BLaER1 treated with 17β-estradiol and CSF1 and Interleukin-3, amounts not matched to agents 10 nM and 100 nM (cell line): ENCODE data around the gene COX14.

Experiments used
- H3K27ac ChIP-seq, 11 experiments: shearing (Covaris generic); formaldehyde crosslinking; 2 replicates each; pipeline ENCODE4 v1.8.1; 2022
- H3K27me3 ChIP-seq, 11 experiments: shearing (Covaris generic); formaldehyde crosslinking; 2 replicates each; pipeline ENCODE4 v1.8.1; 2022
- H3K36me3 ChIP-seq, 11 experiments: shearing (Covaris generic); formaldehyde crosslinking; 2 replicates each; pipeline ENCODE4 v1.8.1; 2022
- H3K4me1 ChIP-seq, 10 experiments: shearing (Covaris generic); formaldehyde crosslinking; 2 replicates each; pipeline ENCODE4 v1.8.1; 2022
- H3K4me2 ChIP-seq, 11 experiments: shearing (Covaris generic); formaldehyde crosslinking; 2 replicates each; pipeline ENCODE4 v1.8.1; 2022
- H3K4me3 ChIP-seq, 10 experiments: shearing (Covaris generic); formaldehyde crosslinking; 2 replicates each; pipeline ENCODE4 v1.8.1; 2022
- H3K9ac ChIP-seq, 11 experiments: shearing (Covaris generic); formaldehyde crosslinking; 2 replicates each; pipeline ENCODE4 v1.8.1; 2022
- H3K9me3 ChIP-seq, 11 experiments: shearing (Covaris generic); formaldehyde crosslinking; replicated peaks in 1 of 11; 2 replicates each; pipeline ENCODE4 v1.8.1; 2022
- H4K20me1 ChIP-seq, 11 experiments: shearing (Covaris generic); formaldehyde crosslinking; 2 replicates each; pipeline ENCODE4 v1.8.1; 2022
- Cebpa-rat ChIP-seq, 11 experiments: shearing (Covaris generic); IDR thresholded peaks; 2 replicates each; pipeline ENCODE4 v1.8.1; 2022

Gene COX14

DNA sequence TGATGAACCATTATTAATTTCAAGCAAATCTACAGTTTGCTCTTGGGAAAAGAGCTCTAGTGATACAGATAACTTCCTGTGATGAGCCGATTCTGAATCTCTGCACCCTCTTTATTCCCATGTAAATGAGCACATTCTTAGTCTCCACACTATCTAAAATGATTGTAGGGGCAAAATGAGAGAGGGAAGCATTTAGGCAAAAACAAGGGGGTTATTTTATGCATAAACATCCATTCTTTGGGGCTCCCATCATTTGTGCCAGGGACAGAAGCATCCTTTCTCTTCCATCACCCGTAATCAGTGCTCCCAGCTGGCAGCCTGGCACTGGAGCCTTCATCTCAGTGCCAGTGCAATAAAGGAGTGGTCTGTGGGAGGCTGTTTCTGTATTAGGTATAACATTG is 9.9 kb upstream of the COX14 start:
- H3K4me1 ChIP-seq = peaks cover 14 to 29% (median 23%) of the 10 kb centered on the region in 10 experiments; a peak in 17 of 20 replicates
- peak overlapping the region in 2 of 11 experiments; percentile 24 to 43; a peak in 1 of 22 replicates for H3K4me2 ChIP-seq
- H3K9ac ChIP-seq = peak overlapping the region in 2 of 11 experiments; percentile 24 to 45; a peak in 2 of 22 replicates
- peaks cover 36 to 57% (median 50%) of the 10 kb centered on the region in 11 experiments for H3K36me3 ChIP-seq
- no peaks in the 10 kb centered on the region for H3K9me3 ChIP-seq
- no peak for TF ChIP-seq Cebpa-rat (IDR thresholded peaks at IDR 0.05)
- no peak overlapping the region for H3K4me3 ChIP-seq
- H3K27me3 ChIP-seq = no peaks in the 10 kb centered on the region
- no peak overlapping the region for H3K27ac ChIP-seq
- peaks cover 0 to 33% (median 0%) of the 10 kb centered on the region in 11 experiments; a peak in 10 of 22 replicates for H4K20me1 ChIP-seq

DNA sequence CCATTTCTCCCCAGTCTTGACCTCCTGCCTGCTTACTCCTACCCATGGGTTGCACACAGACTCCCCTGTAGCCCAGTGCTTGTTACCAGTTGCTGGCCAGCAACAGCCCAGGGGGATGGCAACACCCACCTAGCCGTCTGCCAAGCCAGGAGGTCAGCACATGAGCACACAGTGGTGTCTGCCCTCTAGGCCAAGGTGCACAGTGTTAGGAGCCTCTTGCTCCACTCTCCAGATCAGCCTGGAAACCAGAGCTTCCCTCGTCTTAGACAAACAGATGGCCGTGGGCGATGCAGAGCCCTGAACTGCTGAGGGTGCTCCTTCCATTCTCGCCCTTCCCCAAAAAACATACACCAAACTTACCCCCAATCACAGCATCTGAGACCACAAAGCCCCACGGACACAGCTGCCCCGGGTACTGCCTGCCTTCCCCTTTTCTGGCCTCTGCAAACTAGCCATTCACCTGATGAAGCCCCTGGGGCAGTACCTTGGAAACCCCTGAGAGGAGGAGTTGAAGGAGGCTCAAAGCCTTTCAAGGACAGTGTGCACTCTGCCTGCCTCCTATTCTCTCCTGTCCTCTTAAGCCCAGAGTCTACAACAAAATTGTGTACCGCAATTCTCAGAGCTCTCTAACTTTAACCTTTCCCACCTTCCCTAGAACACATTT is 9.3 kb upstream of the COX14 start:
- peaks cover 19 to 35% (median 28%) of the 10 kb centered on the region in 10 experiments for H3K4me1 ChIP-seq
- H3K27ac ChIP-seq = no peak overlapping the region

DNA sequence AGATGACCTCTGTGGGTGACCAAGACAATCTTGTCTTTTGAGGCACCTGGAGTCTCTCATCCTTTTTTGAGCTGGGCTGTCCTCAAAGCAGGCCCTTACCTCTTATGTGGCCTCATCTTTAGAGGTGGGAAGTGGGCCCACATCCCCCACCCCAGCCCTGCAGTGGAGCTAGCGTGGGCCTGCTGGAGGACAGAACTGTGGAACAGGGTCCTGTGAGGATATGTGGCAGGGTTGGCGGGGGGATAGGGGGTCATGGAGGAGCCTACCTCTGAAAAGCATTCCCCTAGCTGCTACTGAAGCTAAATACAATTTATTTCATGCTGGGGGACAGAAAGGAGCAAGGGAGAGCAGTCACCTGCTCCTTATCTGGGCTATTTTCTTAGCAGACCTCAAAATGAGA is 8.7 kb upstream of the COX14 start:
- peak overlapping the region in 8 of 11 experiments; percentile 4 to 44 (median 30); a peak in 9 of 22 replicates for H3K4me2 ChIP-seq
- H3K27ac ChIP-seq = 0 out of 22 replicates have a peak overlapping the region, but pooled peaks of 1 of the 11 experiments have one; percentile 8
- peaks cover 25 to 41% (median 34%) of the 10 kb centered on the region in 10 experiments for H3K4me1 ChIP-seq
- 0 out of 22 replicates have a peak overlapping the region, but pooled peaks of 1 of the 11 experiments have one; percentile 12 for H3K9ac ChIP-seq
- no peaks in the 10 kb centered on the region for H3K9me3 ChIP-seq
- H3K36me3 ChIP-seq = peaks cover 24 to 44% (median 38%) of the 10 kb centered on the region in 11 experiments
- peaks cover 0 to 21% (median 0%) of the 10 kb centered on the region in 11 experiments; a peak in 10 of 22 replicates for H4K20me1 ChIP-seq
- no peak for TF ChIP-seq Cebpa-rat (IDR thresholded peaks at IDR 0.05)
- no peaks in the 10 kb centered on the region for H3K27me3 ChIP-seq
- no peak overlapping the region for H3K4me3 ChIP-seq

More for the DNA sequence above, 9.3 kb upstream of the COX14 start:
- Histone ChIP-seq H3K4me2 (peak overlapping the region in 2 of 11 experiments; percentile 24 to 43; a peak in 5 of 22 replicates), H3K27me3 (no peaks in the 10 kb centered on the region), H4K20me1 (peaks cover 0 to 27% (median 0%) of the 10 kb centered on the region in 11 experiments; a peak in 10 of 22 replicates), H3K9me3 (no peaks in the 10 kb centered on the region), H3K36me3 (peaks cover 30 to 50% (median 44%) of the 10 kb centered on the region in 11 experiments), H3K9ac (peak overlapping the region in 1 of 11 experiments; percentile 45; a peak in 1 of 22 replicates), H3K4me3 (no peak overlapping the region)
- no peak for TF ChIP-seq Cebpa-rat (IDR thresholded peaks at IDR 0.05)

DNA sequence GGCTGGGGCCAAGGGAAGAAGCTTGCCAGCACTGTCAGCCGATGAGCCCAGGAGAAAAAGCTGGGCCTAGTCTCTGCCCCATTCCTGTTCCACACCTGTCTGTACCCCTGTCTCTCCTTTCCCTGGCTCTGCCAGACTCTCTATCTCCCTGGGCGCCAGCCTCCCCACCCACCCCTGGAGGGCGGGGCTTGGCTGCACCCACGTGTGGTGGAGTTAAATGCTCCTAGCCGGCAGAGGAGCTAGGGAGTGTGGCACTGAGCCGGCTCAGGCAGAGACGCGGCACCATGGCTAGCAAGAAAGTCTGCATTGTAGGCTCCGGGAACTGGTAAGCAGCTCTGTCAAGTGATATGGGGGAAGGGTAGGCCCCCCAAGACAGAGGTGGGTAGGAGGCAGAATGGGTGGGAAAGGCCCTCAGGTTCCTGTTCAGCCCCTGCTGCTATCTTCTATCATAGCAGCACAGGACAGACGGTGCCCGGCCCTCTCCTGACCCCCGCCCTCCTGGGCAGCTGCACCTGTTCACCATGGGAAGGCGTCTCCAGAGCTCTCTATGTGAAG is 8.2 kb upstream of the COX14 start, which contains the start of gene GPD1:
Gene GPD1, plus strand, starts transcription at position 242 of the 555 bp plus-strand sequence. Its CDS starts 43 bp downstream, at position 285.
- Histone ChIP-seq H3K4me3 (no peak within 1 kb of the TSS), H3K27me3 (no peaks in the 10 kb centered on the region), H3K27ac (0 out of 22 replicates have a peak within 1 kb of the TSS, but pooled peaks of 1 of the 11 experiments have one; percentile 8), H3K9me3 (no peaks in the 10 kb centered on the region), H3K4me1 (peaks cover 30 to 46% (median 39%) of the 10 kb centered on the region in 10 experiments), H3K4me2 (peak within 1 kb of the TSS in 10 of 11 experiments; percentile 11 to 44 (median 30); a peak in 15 of 22 replicates), H3K9ac (peak within 1 kb of the TSS in 4 of 11 experiments; percentile 12 to 45 (median 24); a peak in 1 of 22 replicates), H3K36me3 (peaks cover 19 to 40% (median 33%) of the 10 kb centered on the region in 11 experiments), H4K20me1 (peaks cover 0 to 17% (median 0%) of the 10 kb centered on the region in 11 experiments; a peak in 9 of 22 replicates)
- TF ChIP-seq Cebpa-rat (IDR thresholded peaks at IDR 0.05) = no peak

DNA sequence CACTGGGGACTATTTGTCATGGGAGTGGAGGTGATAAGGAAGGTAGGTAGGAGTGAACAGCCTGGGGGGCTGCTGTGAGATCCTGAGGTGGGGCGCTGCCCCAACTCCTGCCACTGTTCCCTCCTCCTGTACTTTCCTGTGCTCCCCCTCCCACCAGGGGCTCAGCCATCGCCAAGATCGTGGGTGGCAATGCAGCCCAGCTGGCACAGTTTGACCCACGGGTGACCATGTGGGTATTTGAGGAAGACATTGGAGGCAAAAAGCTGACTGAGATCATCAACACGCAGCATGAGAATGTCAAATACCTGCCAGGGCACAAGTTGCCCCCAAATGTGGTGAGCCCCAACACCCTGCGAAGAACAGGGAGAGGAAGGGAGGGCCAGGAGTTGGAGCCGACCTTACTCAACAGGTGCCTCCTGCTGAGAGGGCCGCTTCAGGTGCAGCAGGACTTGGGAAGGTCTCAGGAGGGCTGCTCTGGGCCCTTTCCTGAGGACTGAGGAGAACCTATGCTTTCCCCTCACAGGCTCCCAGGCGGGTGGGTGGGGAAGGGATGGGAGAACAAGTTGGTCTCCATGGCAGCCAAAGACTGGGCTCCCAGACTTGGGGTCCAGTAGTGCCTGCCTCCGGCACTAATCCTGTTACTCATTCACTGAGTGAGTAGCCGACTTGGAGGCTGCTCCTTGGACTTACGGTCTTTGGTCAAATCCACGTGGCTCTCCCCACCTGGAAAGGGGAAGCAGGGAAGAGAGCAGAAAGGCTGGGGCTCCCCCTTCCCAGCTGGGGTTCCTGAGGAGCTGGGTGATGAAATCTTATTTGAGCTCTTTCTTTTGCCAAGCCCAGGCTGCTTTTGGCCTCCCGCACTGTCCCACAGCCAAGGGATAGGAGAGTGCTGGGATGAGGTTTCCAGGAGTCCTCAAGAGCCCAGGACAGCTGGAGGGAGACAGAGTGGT is 7.3 kb upstream of the COX14 start:
- peak overlapping the region in 8 of 11 experiments; percentile 17 to 43 (median 26); a peak in 9 of 22 replicates for H3K4me2 ChIP-seq
- no peaks in the 10 kb centered on the region for H3K9me3 ChIP-seq
- peaks cover 0 to 8% (median 0%) of the 10 kb centered on the region in 11 experiments; a peak in 7 of 22 replicates for H4K20me1 ChIP-seq
- no peaks in the 10 kb centered on the region for H3K27me3 ChIP-seq
- H3K4me1 ChIP-seq = peaks cover 38 to 54% (median 47%) of the 10 kb centered on the region in 10 experiments
- no peak overlapping the region for H3K9ac ChIP-seq
- H3K4me3 ChIP-seq = no peak overlapping the region
- H3K36me3 ChIP-seq = peaks cover 11 to 31% (median 25%) of the 10 kb centered on the region in 11 experiments
- TF ChIP-seq Cebpa-rat (IDR thresholded peaks at IDR 0.05) = no peak
- no peak overlapping the region for H3K27ac ChIP-seq

DNA sequence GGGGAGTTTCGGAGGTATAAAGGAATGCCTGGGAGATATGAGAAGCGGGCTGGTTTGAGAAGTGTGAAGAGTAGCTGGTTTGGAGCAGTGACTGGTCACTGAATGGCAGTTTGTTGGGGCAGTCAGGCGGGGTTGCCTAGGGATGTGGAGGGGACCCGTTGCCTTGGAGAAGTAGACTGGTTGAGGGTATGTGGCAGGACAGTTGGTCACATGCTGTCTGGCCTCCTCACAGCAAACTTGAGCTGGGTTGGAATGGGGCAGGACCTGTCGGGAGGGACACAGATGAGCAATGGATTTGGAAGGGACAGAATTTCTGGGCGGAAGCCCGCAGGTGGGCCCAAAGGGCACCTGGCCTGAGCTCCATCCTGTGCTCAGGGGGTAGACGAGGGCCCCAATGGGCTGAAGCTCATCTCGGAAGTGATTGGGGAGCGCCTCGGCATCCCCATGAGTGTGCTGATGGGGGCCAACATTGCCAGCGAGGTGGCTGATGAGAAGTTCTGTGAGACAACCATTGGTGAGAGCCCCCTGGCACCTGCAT is 6.1 kb upstream of the COX14 start:
- peaks cover 0 to 18% (median 12%) of the 10 kb centered on the region in 11 experiments; a peak in 13 of 22 replicates for H3K36me3 ChIP-seq
- no peaks in the 10 kb centered on the region for H3K9me3 ChIP-seq
- no peak for TF ChIP-seq Cebpa-rat (IDR thresholded peaks at IDR 0.05)
- H3K27me3 ChIP-seq = no peaks in the 10 kb centered on the region
- no peak overlapping the region for H3K4me3 ChIP-seq
- H3K9ac ChIP-seq = no peak overlapping the region
- H4K20me1 ChIP-seq = peaks cover 0 to 9% (median 0%) of the 10 kb centered on the region in 11 experiments; a peak in 4 of 22 replicates
- H3K4me2 ChIP-seq = no peak overlapping the region
- no peak overlapping the region for H3K27ac ChIP-seq
- peaks cover 51 to 67% (median 60%) of the 10 kb centered on the region in 10 experiments for H3K4me1 ChIP-seq

DNA sequence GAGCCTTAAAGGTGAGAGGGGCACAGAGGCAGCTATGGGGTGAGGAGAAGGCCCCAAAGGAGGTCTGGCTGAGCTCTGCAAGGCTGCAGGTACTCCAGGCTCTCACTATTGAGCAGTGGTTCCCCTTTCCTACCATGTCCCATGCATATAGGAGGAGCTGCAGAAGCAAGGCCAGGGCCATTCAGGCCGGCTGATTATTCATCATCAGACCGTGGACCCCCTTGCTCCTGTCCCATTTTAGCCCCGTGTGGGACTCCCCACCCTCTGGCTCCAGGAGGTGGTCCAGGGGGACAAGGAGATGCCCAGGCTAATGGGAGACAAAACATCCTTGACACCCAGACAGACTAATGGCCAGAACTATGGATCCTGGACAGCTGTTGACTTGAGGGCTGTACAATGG is 5.1 kb upstream of the COX14 start:
- TF ChIP-seq Cebpa-rat (IDR thresholded peaks at IDR 0.05) = no peak
- Histone ChIP-seq H3K9ac (no peak overlapping the region), H3K36me3 (peaks cover 0 to 9% (median 6%) of the 10 kb centered on the region in 11 experiments; a peak in 10 of 22 replicates), H3K27me3 (no peaks in the 10 kb centered on the region), H3K4me2 (peak overlapping the region in 3 of 11 experiments; percentile 75 to 93 (median 89); a peak in 2 of 22 replicates), H3K4me1 (peaks cover 55 to 73% (median 65%) of the 10 kb centered on the region in 10 experiments), H3K9me3 (no peaks in the 10 kb centered on the region), H3K27ac (no peak overlapping the region), H4K20me1 (peaks cover 0 to 10% (median 0%) of the 10 kb centered on the region in 11 experiments; a peak in 4 of 22 replicates), H3K4me3 (no peak overlapping the region)
